MCF 10A (cell line): ENCODE measurements around the gene LGR4. TPM values are rescaled to one million over a fixed set of nuclear protein-coding genes. Genes with fewer than 3 reads are reported as not detected.

Experiments
- BruUV-seq: library from RNA; stranded (reverse); fragments of 400-500 nt; replicated peaks from 2 replicates; lab custom pipeline; 2021; lab: Mats Ljungman, UMichigan
- CTCF ChIA-PET: fragments of 300-600 bp; sonication (Branson Sonifier 250); formaldehyde crosslinking; extraction: SDS; loops from one replicate; lab custom pipeline; 2021; ENCODE audit warnings: antibody characterized with exemption, inconsistent platforms; lab: Yijun Ruan, JAX
- POLR2A ChIA-PET: fragments of 300-600, 350-650 bp; sonication (Branson Sonifier 250); formaldehyde crosslinking; extraction: SDS; loops from one replicate; lab custom pipeline; 2020; ENCODE audit warnings: antibody characterized with exemption, inconsistent platforms; lab: Yijun Ruan, JAX
- DNase-seq: peaks from one replicate; pipeline ENCODE4 v3.0.0-alpha.2; 2018; ENCODE audit not compliant: unreplicated experiment
- H3K27ac Mint-ChIP-seq: one replicate; pipeline ENCODE4 v1.8.0; 2022; ENCODE audit warnings: mild to moderate bottlenecking, low read depth, mixed read lengths; ENCODE audit not compliant: unreplicated experiment
- H3K27me3 Mint-ChIP-seq: one replicate; pipeline ENCODE4 v1.8.0; 2022; ENCODE audit warnings: mixed read lengths; ENCODE audit not compliant: insufficient read depth, unreplicated experiment
- H3K36me3 Mint-ChIP-seq: one replicate; pipeline ENCODE4 v1.8.0; 2022; ENCODE audit warnings: mild to moderate bottlenecking, moderate library complexity, mixed read lengths; ENCODE audit not compliant: insufficient read depth, unreplicated experiment
- H3K4me1 Mint-ChIP-seq: one replicate; pipeline ENCODE4 v1.8.0; 2022; ENCODE audit warnings: mixed read lengths; ENCODE audit not compliant: insufficient read depth, unreplicated experiment
- H3K4me3 Mint-ChIP-seq: one replicate; pipeline ENCODE4 v1.8.0; 2022; ENCODE audit warnings: mild to moderate bottlenecking, moderate library complexity, mixed read lengths; ENCODE audit not compliant: unreplicated experiment
- H3K9me3 Mint-ChIP-seq: one replicate; pipeline ENCODE4 v1.8.0; 2022; ENCODE audit warnings: mixed read lengths; ENCODE audit not compliant: unreplicated experiment
- CTCF ChIP-seq: fragments of 200-600 bp; IDR thresholded peaks from one replicate; pipeline ENCODE4 v1.8.0; 2022; ENCODE audit warnings: antibody characterized with exemption, mild to moderate bottlenecking; ENCODE audit not compliant: unreplicated experiment
- intact Hi-C: fragments of 100-400 bp; cut with micrococcal nuclease; formaldehyde crosslinking; loops from 2 replicates; pipeline ENCODE4 v1.14.1; 2022
- total RNA-seq: library from RNA; stranded (reverse); gene quantifications from 2 replicates; pipeline ENCODE4 v1.2.3, GENCODE V29; 2022

The LGR4 gene
- total RNA-seq, 1 experiment from 2014 or later, result 14.2 TPM

GRCh38 chr11:27487706-27488105 lies 15.1 kb upstream of the LGR4 start:
- H3K4me1 Mint-ChIP-seq, result no peaks in the 10 kb centered on the region
- H3K27ac Mint-ChIP-seq, result no peak overlapping the region
- no peak for DNase-seq
- intact Hi-C loops, result loop anchor here (5.0 kb wide), 2 partner anchors 285 to 735 kb away; no protein-coding TSS in a partner anchor
- H3K9me3 Mint-ChIP-seq, result no peaks in the 10 kb centered on the region
- BruUV-seq, result no TSS peak
- peaks cover 41% of the 10 kb centered on the region for H3K36me3 Mint-ChIP-seq
- ChIA-PET POLR2A (interaction anchor here (2.8 kb wide), 1 partner anchor 9 kb away, joined by 15 read pairs; no protein-coding TSS in a partner anchor), CTCF (interaction anchor here (0.6 to 7.8 kb wide), 16 partner anchors 11 to 1189 kb away, joined by 3 to 121 read pairs (median 4); partner anchors contain the start of gene LGR4)
- H3K27me3 Mint-ChIP-seq, result no peaks in the 10 kb centered on the region
- no peak overlapping the region for H3K4me3 Mint-ChIP-seq
- no peak for TF ChIP-seq CTCF

- Mint-ChIP-seq H3K9me3 (no peaks in the 10 kb centered on the region), H3K27ac (no peak overlapping the region), H3K4me3 (no peak overlapping the region), H3K4me1 (no peaks in the 10 kb centered on the region), H3K27me3 (no peaks in the 10 kb centered on the region), H3K36me3 (peaks cover 28% of the 10 kb centered on the region)
- TF ChIP-seq CTCF, result peak; percentile 88
- CTCF ChIA-PET, result interaction anchor here (0.5 to 7.8 kb wide), 56 partner anchors 9 to 1141 kb away, joined by 3 to 121 read pairs (median 5); partner anchors contain the start of gene LGR4
- intact Hi-C loops, result loop anchor here (1.0 to 5.0 kb wide), 4 partner anchors 190 to 734 kb away; no protein-coding TSS in a partner anchor
- DNase-seq, result peak; percentile 71
- no TSS peak for BruUV-seq
- POLR2A ChIA-PET, result interaction anchor here (0.6 to 2.8 kb wide), 17 partner anchors 10 to 1827 kb away, joined by 3 to 15 read pairs (median 3); partner anchors contain the start of genes CCDC34 and LGR4
Observed at GRCh38 chr11:27485930-27486773, 13.6 kb upstream of the LGR4 start.

- Mint-ChIP-seq H3K36me3 (peaks cover 4% of the 10 kb centered on the region), H3K9me3 (no peaks in the 10 kb centered on the region), H3K4me1 (no peaks in the 10 kb centered on the region), H3K27me3 (no peaks in the 10 kb centered on the region), H3K4me3 (no peak overlapping the region), H3K27ac (no peak overlapping the region)
- ChIA-PET POLR2A (interaction anchor here (3.6 kb wide), 1 partner anchor 10 kb away, joined by 15 read pairs; the partner anchor contains the start of gene LGR4), CTCF (interaction anchor here (4.2 to 7.8 kb wide), 2 partner anchors 186 to 297 kb away, joined by 56 to 121 read pairs; no protein-coding TSS in a partner anchor)
- intact Hi-C loops, result no loop called here
- TF ChIP-seq CTCF, result no peak
- no peak for DNase-seq
- BruUV-seq, result no TSS peak
Observed at GRCh38 chr11:27482793-27483192, 10.2 kb upstream of the LGR4 start.

- TF ChIP-seq CTCF, result no peak
Observed at GRCh38 chr11:27481992-27482391, 9.4 kb upstream of the LGR4 start.

More at GRCh38 chr11:27481992-27482391, 9.4 kb upstream of the LGR4 start:
- Mint-ChIP-seq H3K4me3 (no peak overlapping the region), H3K36me3 (no peaks in the 10 kb centered on the region), H3K27me3 (no peaks in the 10 kb centered on the region), H3K4me1 (no peaks in the 10 kb centered on the region), H3K27ac (no peak overlapping the region), H3K9me3 (no peaks in the 10 kb centered on the region)
- POLR2A ChIA-PET, result interaction anchor here (3.6 kb wide), 1 partner anchor 9 kb away, joined by 15 read pairs; the partner anchor contains the start of gene LGR4
- no peak for DNase-seq
- intact Hi-C loops, result no loop called here
- CTCF ChIA-PET, result interaction anchor here (0.6 to 7.8 kb wide), 7 partner anchors 19 to 749 kb away, joined by 3 to 121 read pairs (median 4); no protein-coding TSS in a partner anchor
- no TSS peak for BruUV-seq
